Hypothalamus (tissue), 51 donors: ENCODE measurements around the gene CFAP100.

Experiments used
- DNase-seq, 51 donors: peaks; one replicate each; lab custom pipeline; 2025; lab: John Stamatoyannopoulos, UW

Gene CFAP100

DNA sequence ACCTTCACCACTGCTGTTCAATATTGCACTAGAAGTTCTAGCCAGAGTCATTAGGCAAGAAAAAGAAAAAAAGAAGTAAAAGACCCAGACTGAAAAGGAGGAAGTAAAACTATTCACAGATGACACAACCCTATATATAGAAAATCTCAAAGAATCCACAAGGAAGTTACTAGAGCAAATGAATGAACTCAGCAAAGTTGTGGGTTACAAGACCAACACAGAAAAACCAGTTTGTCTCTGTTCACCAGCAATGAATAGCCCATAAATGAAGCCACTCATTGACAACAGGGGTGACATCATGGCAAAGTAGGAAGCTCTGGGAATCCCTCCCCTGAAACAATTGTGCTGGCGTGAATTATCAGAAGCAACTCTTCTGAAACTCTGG, 4.6 kb downstream of the CFAP100 start:
- DNase-seq = no peak

DNA sequence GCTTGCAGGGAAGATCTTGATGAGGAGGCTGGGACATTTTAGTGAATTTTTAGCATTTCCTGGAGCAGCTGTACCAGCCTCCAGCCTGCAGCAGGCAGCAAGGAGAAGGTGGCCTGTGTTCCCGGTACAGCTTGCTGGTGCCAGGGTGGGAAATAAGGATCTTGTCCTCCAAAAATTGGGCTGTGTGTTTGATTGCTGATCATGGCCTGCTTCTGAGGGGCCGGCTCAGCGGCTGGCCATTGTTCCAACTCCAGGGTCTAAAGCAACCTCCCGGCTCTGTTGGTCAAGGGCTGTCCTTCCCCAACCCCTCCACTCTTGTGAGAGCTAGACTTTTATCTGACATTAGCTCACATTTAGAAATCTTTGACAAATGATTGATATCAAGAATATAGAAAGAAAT, 5.0 kb downstream of the CFAP100 start:
- no peak for DNase-seq

- DNase-seq = no peak
Measured at GRCh38 chr3:126401611-126402160, 7.0 kb downstream of the CFAP100 start.

GRCh38 chr3:126402178-126402577, 7.5 kb downstream of the CFAP100 start:
- DNase-seq = no peak

GRCh38 chr3:126402666-126403302, 8.1 kb downstream of the CFAP100 start:
- DNase-seq = no peak

DNA sequence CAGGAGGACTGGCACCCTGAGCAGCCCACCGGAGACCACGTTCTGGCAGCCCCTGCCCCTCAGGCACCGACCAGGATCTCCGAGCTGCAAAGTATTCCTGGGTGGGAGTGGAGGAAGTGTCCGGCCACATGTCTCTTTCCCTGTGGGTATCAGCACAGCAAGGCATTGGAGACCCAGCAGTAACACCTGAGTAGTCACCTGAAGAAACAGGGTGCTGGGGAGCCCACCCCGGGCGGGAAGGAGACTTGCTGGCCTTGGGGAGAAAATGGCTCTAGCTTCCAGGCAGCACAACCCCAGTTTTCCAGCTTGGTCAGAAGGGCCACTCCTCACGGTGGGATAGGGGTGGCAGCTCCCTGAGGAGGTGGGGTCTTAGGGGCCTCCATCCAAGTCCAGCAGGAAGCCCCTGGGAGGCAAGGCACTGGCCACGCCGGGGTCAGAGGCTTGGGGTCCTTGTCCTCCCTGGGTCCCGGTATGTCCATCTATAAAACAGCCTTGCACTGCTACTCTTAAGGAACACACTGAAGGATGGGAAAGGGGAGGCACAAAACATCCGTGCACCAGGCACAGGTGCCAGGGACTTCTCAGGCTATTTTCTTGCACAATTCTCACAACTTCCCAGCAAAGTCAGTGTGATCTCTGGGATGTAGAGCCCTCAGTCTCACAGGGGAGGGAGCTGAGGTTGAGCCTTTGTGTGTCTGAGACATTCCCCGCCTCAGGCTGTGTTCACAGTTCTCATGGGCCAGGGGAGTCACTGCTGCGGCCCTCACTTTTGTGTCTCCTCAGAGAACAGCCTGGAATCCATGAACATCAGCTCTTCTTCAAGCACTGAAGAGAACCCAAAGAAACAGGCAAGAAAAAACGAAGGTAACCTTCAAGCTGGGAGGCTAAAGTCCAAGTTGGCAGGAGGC, 11.9 kb downstream of the CFAP100 start:
- no peak for DNase-seq

GRCh38 chr3:126407412-126408044, 12.8 kb downstream of the CFAP100 start:
- no peak for DNase-seq

GRCh38 chr3:126408099-126408498, 13.4 kb downstream of the CFAP100 start:
- no peak for DNase-seq

- DNase-seq = no peak
Measured at GRCh38 chr3:126412841-126413692, 18.4 kb downstream of the CFAP100 start.

DNA sequence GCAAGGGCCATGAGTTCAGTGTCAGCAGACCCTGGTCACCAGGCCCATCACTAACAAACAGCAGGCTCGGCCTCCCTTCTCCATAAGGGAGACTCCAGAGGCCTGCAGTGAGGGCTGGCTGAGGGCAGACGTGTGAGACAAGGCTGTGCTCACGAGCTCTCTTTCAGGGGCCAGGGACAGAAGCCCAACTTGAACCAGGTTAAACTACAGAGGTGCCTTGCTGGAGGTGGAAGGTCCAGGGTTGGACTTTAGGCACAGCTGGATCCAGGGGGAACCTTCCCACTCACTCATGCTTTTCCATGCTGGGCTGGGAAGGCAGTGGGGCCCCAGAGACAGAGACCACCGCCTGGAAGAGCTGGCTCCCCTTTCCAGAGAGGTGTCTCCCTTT, 19.0 kb downstream of the CFAP100 start:
- DNase-seq = no peak

DNA sequence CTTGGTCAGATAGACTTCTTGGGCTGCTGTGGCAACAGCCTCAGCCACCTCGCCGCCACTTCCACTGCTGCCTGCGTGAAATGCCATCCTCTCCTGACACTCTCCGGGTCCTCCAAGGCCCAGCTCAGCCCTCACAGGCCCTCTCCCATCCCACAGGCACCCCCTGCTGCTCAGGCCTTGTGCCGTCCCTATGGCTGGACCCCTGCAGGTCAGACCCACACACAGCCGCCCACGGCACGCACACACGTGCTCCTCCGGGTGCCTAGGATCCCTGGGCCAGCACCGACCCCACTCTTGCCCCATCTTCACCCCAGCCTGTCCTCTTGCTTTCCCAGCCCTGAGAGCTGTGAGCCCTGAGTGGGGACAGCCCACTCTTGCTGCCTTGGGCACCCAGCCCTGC, 19.7 kb downstream of the CFAP100 start:
- no peak for DNase-seq

DNA sequence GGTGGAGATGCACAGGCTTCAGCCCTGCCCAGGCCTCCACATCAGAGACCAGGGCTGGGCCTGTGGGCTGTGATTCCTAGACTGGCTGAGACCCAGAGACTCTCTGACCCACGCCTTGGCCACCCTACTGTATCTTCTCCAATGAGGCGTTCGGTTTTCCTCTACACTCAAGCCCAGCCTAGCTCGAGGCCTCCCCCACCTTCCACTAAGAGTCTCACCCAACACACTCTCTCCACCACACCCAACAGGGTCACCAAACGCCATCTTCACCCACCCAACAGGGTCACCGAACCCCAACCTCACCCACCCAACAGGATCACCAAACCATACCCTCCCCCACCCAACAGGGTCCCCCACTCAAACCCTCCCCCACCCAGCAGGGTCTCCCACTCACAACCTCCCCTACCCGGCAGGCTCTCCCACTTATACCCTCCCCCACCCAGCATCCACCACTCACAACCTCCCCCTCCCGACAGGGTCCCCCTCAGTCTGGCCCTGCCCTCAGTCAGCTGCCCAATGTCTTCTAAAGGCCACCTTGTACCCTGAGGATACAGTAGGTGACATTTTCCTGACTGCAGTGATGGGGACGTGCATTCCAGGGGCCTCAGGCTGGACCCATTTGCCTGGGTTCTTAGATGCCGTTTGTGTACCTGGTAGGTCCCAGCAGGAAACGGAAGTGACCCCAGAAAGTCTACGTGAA, 20.4 kb downstream of the CFAP100 start:
- no peak for DNase-seq

GRCh38 chr3:126415661-126416591, 21.2 kb downstream of the CFAP100 start:
- no peak for DNase-seq

DNA sequence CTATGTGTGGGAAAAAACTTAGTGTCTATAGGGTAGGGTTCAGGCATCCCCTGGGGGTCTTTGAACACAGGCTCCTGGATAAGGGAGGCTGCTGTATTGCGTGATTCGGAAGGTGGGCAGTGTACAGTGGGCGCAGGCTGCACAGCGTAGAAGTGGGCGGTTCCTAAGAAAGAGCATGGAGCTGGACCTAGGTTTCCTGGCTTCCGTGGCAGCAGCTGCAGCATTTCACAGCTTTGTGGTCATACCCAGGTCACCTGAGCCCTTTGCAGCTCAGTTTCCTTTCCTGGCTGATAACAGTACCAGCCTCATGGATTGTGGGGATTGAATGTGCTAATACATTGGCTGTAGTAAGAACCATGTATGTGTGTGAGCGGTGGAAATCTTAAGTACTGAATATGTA, 22.2 kb downstream of the CFAP100 start:
- DNase-seq = no peak

GRCh38 chr3:126417515-126417914, 22.8 kb downstream of the CFAP100 start:
- DNase-seq = no peak

DNA sequence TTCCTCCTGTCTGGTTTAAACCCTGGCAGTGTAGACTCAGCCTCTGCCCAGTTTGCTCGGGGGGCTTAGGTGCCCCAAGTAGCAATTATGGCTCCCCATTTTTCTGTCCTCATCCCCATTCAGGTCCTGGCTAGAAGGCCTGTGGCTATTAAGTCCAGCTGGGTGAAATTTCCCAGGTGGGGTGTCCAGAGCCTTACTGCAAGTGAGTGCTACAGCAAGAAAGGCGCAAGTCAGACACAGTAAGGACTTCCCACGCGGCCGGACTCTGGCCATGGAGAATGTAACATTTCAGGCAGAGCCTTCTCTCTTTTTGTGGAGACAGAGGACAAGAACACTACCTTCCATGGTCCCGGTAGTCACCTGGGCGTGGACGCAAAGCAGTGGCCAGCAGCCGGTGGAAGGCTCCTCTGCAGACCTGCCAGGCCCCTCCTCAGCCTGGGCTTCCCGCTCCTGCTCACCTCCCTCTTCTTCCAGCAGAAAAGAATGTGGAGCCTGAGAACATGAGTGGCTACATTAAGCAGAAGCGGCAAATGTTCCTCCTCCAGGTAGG, 23.3 kb downstream of the CFAP100 start:
- no peak for DNase-seq

DNA sequence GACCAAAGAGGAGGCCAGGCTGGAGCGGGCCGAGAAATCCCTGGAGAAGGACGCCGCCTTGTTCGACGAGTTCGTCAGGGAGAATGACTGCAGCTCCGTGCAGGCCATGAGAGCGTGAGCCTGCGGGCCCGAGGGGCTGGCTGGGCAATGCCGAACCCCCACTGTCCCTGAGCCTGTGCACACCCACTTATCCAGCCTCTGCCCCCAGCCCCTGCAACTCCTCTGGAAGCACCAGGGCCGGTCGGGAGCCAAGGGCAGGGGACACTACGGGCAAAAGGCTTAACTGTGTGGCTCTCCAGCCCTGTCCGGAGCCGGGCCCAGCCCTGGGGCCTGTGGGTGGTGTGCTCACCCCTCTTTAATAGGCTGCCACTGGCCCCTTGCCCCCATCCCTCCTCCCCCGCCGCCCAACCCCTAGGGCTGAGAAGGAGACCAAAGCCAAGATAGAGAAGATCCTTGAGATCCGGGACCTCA, 24.0 kb downstream of the CFAP100 start:
- no peak for DNase-seq

- no peak for DNase-seq
Measured at GRCh38 chr3:126419151-126419703, 24.5 kb downstream of the CFAP100 start.
